Lung (tissue), 12 donors: Measurements from ENCODE around the gene ID4. TPM values are rescaled to one million over a fixed set of nuclear protein-coding genes. Genes with fewer than 3 reads are reported as not detected.

Source experiments
- ATAC-seq: fragments of 200-7000 bp; cut with Tn5 transposase; one replicate; pipeline ENCODE4 v1.9.1; 2020; ENCODE audit warnings: moderate number of reproducible peaks; ENCODE audit not compliant: insufficient read depth, low FRiP score
- DNase-seq, 3 donors: peaks; one replicate each; pipeline ENCODE4 v3.0.0-alpha.2; 2013 to 2017
- H3K27ac ChIP-seq, 2 donors: one replicate each; pipeline ENCODE4 v1.5.1; 2013; ENCODE audit warnings: mild to moderate bottlenecking in 2 of 2, moderate library complexity in 2 of 2, control low read depth in 1 of 2, inconsistent platforms in 1 of 2, low read depth in 1 of 2, low read length in 1 of 2
- H3K27me3 ChIP-seq, 3 donors: one replicate each; pipeline ENCODE4 v1.5.1; 2013; ENCODE audit warnings: low read length in 2 of 3; ENCODE audit not compliant: control insufficient read depth in 3 of 3, insufficient read depth in 3 of 3
- H3K36me3 ChIP-seq, 4 donors: one replicate each; pipeline ENCODE4 v1.5.1; 2013; ENCODE audit warnings: low read length in 4 of 4, mild to moderate bottlenecking in 1 of 4, moderate library complexity in 1 of 4; ENCODE audit not compliant: control insufficient read depth in 4 of 4, insufficient read depth in 4 of 4
- H3K4me1 ChIP-seq, 5 donors: one replicate each; pipeline ENCODE4 v1.5.1; 2013; ENCODE audit warnings: low read length in 5 of 5, mild to moderate bottlenecking in 2 of 5, moderate library complexity in 1 of 5; ENCODE audit not compliant: control insufficient read depth in 5 of 5, insufficient read depth in 5 of 5
- H3K4me3 ChIP-seq: one replicate; pipeline ENCODE4 v1.5.1; 2013; ENCODE audit warnings: mild to moderate bottlenecking, control low read depth, moderate library complexity
- H3K9ac ChIP-seq, 2 donors: one replicate each; pipeline ENCODE4 v1.5.1; 2013; ENCODE audit warnings: low read length in 2 of 2, control low read depth in 1 of 2; ENCODE audit not compliant: insufficient read depth in 1 of 2
- H3K9me3 ChIP-seq, 4 donors: one replicate each; pipeline ENCODE4 v1.5.1; 2013; ENCODE audit warnings: low read length in 3 of 4, mild to moderate bottlenecking in 1 of 4, moderate library complexity in 1 of 4; ENCODE audit not compliant: control insufficient read depth in 4 of 4, insufficient read depth in 3 of 4
- CTCF ChIP-seq: IDR thresholded peaks from 2 replicates; pipeline ENCODE4 v1.5.1; 2012; ENCODE audit warnings: mild to moderate bottlenecking; ENCODE audit errors: control extremely low read depth, extremely low read depth
- WGBS, 2 donors: extraction: QIAGEN DNeasy Blood & Tissue Kit; methylation state at CpG; one replicate each; pipeline ENCODE4 v1.1.7; 2013; 5-methylcytosine and 5-hydroxymethylcytosine counted together
- polyA plus RNA-seq, 2 donors: library from polyadenylated mRNA; stranded (reverse); fragments of 200-250 nt; gene quantifications; one replicate each; pipeline ENCODE4 v1.2.1, GENCODE V29; 2013
- total RNA-seq, 2 donors: library from RNA; depleted of rRNA in 1 of 2; stranded (reverse); fragments of >200 nt in 1 of 2; gene quantifications; one replicate each; pipeline ENCODE4 v1.2.1, GENCODE V29; 2014 to 2021
- donor health status: control.
- donor health status: control.
- donor health status: Bipolar disorder and iron deficiency.
- donor health status: healthy.
- donor health status: DM: yes; HTN: yes; CAD: no.

The ID4 gene
- total and polyA plus RNA-seq, 4 donors, result 23.9 to 66.5 (median 39.2) TPM

GRCh38 chr6:19791267-19791666 is 45.9 kb upstream of the ID4 start:
- Histone ChIP-seq H3K27me3 (no peaks in the 10 kb centered on the region), H3K4me1 (peaks cover 0 to 29% (median 2%) of the 10 kb centered on the region in 5 donors), H3K9me3 (no peaks in the 10 kb centered on the region), H3K9ac (no peak overlapping the region), H3K27ac (no peak overlapping the region), H3K36me3 (no peaks in the 10 kb centered on the region), H3K4me3 (no peak overlapping the region)
- no peak for TF ChIP-seq CTCF
- ATAC-seq (no peak), DNase-seq (peak in 2 of 3 donors; percentile 54 to 71)
- WGBS, 2 donors, result 39 to 71% methylated on average over 2 of the region's 2 CpGs

GRCh38 chr6:19795211-19795610 is 42.0 kb upstream of the ID4 start:
- no peak overlapping the region for H3K27ac ChIP-seq
- H3K27me3 ChIP-seq, result no peaks in the 10 kb centered on the region
- DNase-seq (no peak), ATAC-seq (no peak)
- H3K4me3 ChIP-seq, result no peak overlapping the region
- TF ChIP-seq CTCF, result no peak
- H3K9ac ChIP-seq, result no peak overlapping the region
- no peaks in the 10 kb centered on the region for H3K36me3 ChIP-seq
- peaks cover 0 to 2% (median 1%) of the 10 kb centered on the region in 4 donors for H3K9me3 ChIP-seq
- H3K4me1 ChIP-seq, result peaks cover 0 to 9% (median 0%) of the 10 kb centered on the region in 5 donors

GRCh38 chr6:19796452-19796851 is 40.7 kb upstream of the ID4 start:
- Histone ChIP-seq H3K27me3 (no peaks in the 10 kb centered on the region), H3K4me3 (no peak overlapping the region), H3K27ac (no peak overlapping the region), H3K36me3 (no peaks in the 10 kb centered on the region), H3K9ac (no peak overlapping the region), H3K4me1 (peaks cover 0 to 5% (median 0%) of the 10 kb centered on the region in 5 donors), H3K9me3 (peaks cover 0 to 2% (median 1%) of the 10 kb centered on the region in 4 donors)
- ATAC-seq (no peak), DNase-seq (no peak)
- TF ChIP-seq CTCF, result no peak
- 75 to 78% methylated on average over 2 of the region's 2 CpGs for WGBS, 2 donors

- H3K36me3 ChIP-seq, result no peaks in the 10 kb centered on the region
- no peak for DNase-seq
- no peaks in the 10 kb centered on the region for H3K27me3 ChIP-seq
- no peak for ATAC-seq
- H3K27ac ChIP-seq, result no peak overlapping the region
- H3K9me3 ChIP-seq, result peaks cover 0 to 2% (median 1%) of the 10 kb centered on the region in 4 donors
- TF ChIP-seq CTCF, result no peak
- peaks cover 0 to 17% (median 0%) of the 10 kb centered on the region in 5 donors for H3K4me1 ChIP-seq
- H3K4me3 ChIP-seq, result no peak overlapping the region
- WGBS, 2 donors, result 90 to 96% methylated on average over 1 of the region's 1 CpG
- H3K9ac ChIP-seq, result no peak overlapping the region
These were observed 38.8 kb upstream of the ID4 start for GRCh38 chr6:19798362-19798761.
